DOHH2 (cell line): ENCODE measurements around the gene NAGS.
"Not testable (repeated sequence)": the region's sequence is repeated elsewhere in the genome, so short reads cannot be mapped to it uniquely, and the experiment has no call there.

Experiments
- CTCF ChIP-seq: fragments of 200-600 bp; sonication (generic); IDR thresholded peaks from one replicate; pipeline ENCODE4 v1.5.1; 2014; ENCODE audit warnings: antibody characterized with exemption, mild to moderate bottlenecking, low read depth, low read length; ENCODE audit not compliant: poor library complexity, severe bottlenecking
- EZH2phosphoT487 ChIP-seq: fragments of 200-600 bp; sonication (generic); IDR thresholded peaks from 2 replicates; pipeline ENCODE4 v1.6.1; 2017; ENCODE audit warnings: borderline replicate concordance, mild to moderate bottlenecking, antibody characterized with exemption, low read length, moderate library complexity, mixed read lengths

GRCh38 chr17:44021227-44021626, 16.8 kb downstream of the NAGS start:
- TF ChIP-seq CTCF, EZH2phosphoT487: not testable (repeated sequence)
